GM04503 (cell line): ENCODE results near the gene LY6G6D.

ENCODE experiments used
- DNase-seq: peaks from one replicate; pipeline ENCODE4 v3.0.0-alpha.2; 2012; ENCODE audit warnings: low read depth

The LY6G6D gene

DNA sequence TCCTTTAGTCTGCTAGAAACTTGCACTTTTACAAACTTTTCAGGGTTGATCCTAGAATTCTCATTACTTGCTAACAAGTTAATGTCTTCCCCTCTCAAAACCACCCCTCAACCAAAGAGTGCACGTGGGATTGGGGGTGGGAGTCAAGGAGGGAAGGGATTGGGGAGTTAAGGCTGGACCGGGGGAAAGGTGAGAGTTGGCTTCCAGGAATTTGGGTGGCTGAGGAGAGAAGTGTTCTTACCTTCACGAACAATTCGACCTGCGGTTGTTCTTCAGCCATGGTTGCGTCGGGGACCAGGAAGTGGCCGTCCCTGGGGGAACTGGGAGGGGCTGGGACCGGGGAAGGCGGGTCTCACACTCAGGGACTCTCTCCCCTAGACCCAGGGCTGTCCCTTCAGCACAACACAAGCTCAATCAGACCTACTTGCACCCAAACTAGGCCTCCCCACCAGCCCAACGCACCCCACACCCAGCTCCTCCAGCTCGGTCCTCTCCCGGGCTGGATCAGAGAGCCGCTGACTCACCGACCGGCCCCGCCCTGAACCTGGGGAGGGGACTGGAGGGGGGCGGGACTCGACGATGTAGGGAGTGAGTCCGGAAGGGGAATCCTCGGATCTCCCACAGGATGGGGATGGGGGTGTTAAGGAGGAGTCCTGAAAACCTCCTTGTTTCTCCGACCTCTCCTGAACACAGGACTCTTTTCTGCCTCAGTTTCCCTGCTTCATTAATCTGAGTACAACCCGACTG, 21.0 kb downstream of the LY6G6D start, which contains the start of gene CLIC1:
Gene CLIC1 (minus strand): TSS at position 510 of the 747 bp plus-strand sequence. CDS start 230 bp downstream, at position 280.
- DNase-seq = no peak

DNA sequence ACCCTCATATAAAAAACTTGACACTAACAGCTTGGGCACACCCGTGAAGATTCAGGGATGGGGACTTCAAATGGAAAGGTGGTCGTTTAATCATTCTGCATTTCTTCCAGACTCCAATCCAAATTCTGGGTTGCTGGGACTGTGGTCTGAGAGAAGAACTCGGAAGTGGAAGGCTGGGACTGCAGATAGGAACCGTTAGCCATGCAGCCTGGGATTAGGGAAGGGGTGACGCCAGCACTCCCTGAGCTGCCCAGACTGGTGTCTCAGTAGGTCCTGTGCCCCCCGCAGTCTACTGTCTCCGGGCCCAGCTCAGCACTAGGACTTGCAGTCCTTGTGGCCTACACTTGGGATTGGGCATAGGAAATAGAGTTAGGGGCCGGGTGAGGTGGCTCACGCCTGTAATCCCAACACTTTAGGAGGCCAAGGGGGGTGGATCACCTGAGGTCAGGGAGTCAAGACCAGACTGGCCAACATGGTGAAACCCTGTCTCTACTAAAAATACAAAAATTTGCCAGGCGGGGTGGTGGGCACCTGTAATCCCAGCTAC, 21.7 kb downstream of the LY6G6D start:
- DNase-seq = no peak

DNA sequence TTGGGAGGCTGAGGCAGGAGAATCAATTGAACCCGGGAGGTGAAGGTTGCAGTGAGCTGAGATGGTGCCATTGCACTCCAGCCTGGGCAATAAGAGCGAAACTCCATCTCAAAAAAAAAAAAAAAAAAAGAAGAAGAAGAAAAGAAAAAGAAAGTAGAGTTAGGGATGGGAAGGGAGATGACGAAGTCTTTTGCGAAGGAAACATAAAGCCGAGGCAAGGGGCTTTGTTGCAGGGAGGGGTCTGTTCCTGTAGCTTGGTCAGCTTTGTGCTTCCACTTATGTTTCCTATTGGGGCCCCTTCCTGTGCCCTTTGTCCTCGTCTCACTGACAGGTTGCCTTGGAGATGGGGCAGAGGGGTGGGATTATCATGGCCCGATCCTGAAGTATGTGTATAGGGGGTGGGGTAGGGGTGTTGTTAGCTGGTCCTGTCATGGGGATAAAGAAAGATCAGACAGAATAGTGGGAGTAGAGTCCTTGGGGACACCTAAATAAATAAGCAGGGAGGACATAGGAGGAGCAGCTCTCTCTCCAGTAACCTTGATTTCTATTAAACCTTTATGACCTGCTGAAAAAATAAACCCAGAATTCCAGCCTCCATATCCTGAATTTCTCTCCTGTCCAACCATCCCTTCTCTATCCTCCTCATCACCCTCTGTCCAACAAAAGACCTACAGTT, 22.3 kb downstream of the LY6G6D start:
- DNase-seq = no peak

DNA sequence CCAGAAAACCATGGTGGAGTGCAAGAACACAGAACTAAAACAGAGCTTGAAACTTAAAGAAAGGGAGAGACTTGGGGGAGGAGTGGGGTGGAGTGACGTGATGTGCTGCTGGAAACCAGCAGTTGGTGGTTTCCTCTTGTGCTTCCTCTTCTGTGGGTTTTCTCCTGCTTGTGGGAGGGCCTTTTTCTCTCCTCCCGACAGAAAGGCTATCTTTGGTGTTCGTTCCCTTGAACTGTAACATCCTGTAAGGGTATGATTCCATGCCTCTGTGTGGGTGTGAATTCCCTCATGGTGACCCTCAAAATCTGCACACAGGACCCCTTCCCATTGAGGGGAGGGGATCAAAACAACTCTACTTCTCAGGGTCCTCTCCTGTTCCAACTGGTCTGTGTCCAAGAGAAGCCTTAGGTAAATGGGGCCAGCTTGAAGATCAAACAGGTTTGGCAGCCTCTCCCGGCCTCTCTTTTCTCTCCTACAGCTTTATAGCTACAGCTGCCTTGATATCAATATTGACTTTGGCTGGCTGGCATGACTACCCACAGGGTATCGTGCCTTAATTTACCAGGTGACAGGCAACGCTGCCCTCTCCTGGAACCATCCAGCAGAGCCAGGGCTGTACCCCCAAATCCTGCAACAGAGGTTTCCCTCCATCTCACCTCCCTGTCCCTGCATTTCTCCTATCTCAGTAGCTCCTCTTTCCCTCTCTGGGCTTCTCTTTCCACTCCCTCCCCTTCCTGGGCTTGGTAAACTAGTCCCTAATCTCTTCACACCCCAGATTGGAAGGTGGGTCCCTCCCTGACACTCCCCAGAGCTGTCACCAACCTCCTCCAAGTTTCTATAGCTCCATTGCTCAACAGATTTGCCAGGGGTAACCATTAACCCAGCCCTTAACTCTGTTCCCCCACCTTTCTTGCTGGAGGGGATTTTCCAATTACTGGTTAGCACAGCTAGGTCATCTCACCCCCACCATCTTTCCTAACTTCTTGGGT, 23.1 kb downstream of the LY6G6D start:
- no peak for DNase-seq

DNA sequence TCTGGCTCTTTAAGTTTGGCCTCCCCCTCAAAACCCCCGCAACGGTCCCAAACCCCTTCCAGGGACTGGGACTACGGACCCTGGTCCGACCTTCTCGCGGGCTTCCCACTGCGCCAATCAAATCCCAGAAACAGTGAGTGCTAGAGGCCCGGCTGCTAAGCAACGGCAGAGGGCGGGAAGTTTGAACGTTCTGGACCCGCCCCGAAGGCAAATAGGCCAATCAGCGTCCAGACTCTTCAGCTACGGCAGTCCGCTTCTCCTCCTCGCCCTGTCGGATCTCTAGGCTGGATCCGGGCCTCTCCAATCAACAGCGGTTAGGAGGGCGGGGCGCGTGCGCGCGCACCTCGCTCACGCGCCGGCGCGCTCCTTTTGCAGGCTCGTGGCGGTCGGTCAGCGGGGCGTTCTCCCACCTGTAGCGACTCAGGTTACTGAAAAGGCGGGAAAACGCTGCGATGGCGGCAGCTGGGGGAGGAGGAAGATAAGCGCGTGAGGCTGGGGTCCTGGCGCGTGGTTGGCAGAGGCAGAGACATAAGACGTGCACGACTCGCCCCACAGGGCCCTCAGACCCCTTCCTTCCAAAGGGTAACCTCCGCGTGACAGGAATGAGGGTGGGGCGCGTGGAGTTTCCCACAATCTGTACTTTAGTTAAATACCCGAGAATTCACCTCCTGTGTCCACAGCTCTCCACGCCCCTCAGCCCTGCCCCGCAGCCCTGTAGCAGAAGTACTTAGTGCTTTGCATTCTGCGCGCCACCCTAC, 24.7 kb downstream of the LY6G6D start, which contains the start of gene MSH5:
Gene MSH5 (plus strand): TSS at position 367 of the 758 bp plus-strand sequence. CDS start 462 bp downstream, outside the sequence.
- DNase-seq = peak; percentile 94

DNA sequence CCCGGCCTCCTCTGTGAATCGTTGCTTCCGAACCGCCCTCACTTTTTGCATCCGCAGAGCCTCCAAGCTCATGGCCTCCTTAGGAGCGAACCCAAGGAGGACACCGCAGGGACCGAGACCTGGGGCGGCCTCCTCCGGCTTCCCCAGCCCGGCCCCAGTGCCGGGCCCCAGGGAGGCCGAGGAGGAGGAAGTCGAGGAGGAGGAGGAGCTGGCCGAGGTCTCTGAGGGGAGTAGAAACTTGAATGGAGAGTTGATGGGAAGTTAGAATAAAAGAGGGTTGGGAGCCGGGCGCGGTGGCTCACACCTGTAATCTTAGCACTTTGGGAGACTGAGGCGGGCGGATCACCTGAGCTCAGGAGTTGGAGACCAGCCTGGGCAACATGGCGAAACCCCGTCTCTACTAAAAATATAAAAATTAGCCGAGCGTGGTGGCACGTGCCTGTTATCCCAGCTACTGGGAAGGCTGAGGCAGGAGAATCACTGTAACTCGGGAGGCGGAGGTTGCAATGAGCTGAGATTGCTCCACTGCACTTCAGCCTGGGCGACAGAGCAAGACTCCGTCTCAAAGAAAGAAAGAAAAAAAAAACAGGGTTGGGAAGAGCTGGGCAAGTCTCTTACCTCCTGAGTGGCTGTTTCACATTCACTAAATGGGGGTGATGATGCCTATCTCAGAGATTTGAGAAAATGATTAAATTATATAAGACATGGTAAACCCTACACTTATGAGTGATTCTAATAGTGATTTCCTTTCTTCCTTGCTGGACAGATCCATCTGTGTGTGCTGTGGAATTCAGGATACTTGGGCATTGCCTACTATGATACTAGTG, 25.5 kb downstream of the LY6G6D start:
- DNase-seq = no peak

DNA sequence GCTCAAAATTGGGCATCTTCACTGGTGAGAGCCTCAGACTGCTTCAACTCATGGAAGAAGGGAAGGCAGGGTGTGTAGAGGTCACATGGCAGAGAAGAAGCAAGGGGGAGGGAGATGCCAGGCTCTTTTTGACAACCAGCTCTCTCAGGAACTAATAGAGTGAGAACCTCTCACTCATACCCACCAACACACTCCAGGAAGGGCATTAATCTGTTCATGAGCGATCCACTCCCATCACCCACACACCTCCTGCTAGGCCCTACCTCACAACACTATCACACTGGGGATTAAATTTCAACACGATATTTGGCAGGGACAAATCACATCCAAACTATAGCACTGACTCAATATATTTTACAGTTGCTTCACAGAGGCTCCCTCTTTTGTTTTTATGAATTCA, 26.7 kb downstream of the LY6G6D start:
- DNase-seq = no peak

DNA sequence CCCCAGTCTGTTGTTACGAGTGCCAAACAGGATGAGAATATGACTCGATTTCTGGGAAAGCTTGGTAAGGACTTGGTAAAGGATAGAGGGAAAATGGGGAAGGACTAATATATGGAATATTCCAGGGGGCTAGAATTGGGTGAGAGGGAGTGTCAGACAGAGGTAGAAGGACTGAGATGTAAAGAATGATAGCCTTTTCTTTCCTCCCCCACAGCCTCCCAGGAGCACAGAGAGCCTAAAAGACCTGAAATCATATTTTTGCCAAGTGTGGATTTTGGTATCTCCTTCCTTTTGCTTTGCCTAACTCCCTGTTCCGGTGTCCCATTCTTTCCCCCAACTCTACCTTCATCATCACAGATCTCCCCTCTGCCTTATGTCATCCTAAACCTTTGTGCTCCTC, 27.7 kb downstream of the LY6G6D start:
- no peak for DNase-seq

DNA sequence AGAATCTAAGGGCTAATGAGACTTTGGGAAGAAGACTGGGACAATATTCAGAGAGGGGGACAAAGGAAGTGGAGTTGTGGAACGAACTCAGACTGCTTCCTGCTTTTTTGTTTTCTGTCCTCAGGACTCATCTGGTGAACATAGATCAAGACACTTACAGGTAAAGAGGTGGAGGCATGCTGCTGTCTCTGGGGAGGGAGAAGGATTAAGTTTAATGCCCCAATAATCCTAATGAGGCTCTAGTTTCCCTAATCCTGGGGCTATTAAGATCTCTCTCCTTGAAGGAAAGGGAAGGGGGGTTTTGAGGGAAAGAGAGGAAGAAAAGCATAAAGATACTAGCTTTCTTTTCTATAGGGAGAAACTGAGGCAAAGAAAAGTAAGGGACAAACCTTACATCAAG, 29.3 kb downstream of the LY6G6D start:
- no peak for DNase-seq

DNA sequence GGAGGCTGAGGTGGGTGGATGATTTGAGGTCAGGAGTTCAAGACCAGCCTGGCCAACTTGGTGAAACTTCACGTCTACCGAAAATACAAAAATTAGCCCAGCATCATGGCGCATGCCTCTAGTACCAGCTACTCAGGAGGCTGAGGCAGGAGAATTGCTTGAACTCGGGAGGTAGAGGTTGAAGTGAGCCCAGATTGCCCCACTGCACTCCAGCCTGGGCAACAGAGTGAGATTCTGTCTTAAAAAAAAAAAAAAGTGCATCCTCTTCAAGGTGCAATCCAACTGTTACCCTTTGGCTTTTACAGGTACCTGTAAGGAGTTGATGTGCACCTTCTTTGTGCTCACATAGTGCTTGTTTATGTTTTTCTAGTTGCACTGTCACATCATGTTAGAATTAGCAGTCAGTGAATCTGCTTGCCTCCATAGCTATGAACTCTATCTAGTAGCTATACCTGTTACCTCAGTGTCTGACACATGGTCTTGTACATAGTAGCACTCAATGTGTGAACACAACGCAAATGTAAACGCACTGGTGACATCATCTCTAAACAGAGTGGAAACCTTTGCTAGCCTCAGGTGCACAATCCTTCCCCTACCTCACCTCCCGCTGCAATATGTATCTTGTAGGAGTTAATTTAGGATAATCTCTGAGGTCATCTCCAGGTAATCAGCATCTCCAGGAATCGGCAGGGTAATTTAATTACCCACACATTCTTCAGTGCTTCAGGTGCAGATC, 34.3 kb downstream of the LY6G6D start:
- no peak for DNase-seq

DNA sequence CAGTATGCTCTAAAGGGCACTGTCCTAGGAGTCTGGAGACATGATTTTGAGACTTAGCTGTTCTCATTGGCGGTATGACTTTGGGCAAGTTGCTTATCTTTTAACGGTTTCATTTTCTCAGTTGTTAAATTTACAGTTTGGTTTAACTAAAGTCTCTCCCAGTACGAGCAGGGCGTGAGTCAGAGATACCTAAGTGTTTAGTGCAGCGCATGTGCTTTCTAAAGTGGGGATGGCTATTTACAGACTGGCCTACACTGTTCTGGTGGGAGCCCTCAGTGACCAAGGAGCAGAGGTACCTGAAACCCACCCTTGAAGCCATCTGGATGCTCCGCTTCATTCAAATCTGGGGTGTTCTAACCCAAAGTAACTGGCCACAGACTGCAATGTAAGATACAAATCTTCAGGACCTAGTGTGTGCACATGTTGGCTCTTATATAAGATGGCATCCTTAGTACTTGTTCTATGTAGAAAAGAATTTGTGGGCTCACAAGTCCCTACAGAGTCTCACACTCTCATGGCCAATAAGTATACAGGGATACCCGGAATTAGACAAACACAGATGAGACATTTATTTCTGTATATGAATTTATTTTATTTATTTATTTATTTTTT, 35.4 kb downstream of the LY6G6D start:
- no peak for DNase-seq

DNA sequence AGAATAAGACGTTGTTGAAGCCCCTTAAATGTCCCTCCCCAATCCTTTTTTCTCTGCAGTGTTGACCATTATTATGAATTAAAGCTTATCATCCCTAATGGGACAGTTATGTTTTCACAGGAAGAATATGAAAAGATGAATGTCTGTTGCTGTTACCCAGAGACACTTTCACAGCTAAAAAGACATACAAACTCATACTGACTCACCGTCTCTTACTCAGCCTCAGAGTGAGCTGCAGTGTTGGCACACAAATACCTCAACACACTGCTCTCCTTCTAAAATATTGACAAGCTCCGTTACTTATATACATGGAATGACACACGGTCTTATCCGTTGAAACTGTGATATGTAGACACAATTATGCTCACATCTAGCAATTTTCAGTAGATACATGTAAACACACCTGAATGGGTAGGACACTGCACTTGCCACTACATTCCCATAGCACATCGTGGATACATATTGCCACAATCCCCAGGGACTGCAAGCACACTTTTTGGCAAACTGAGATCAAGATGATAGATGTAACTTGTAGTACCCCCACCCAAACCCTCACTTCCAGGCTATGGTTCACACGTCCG, 37.7 kb downstream of the LY6G6D start:
- DNase-seq = no peak

DNA sequence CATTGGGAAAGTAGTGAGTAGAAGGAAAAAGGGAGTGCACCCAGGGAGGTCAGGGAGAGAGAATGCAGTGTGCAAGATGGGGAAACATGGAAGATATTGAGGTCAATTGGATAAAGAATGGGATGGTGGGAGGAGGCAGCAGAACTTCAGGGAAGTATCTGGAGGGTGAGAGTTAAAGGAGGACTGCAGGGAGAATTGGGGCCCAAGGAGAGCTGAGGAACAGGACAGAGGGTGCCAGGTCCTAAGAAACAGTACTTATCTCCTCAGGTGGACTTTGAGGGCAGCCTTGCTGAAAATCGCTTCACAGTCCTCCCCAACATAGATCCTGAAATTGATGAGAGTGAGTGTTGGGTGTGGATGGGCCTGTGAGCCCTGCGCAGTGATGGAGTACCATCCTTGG, 43.1 kb downstream of the LY6G6D start:
- DNase-seq = no peak

DNA sequence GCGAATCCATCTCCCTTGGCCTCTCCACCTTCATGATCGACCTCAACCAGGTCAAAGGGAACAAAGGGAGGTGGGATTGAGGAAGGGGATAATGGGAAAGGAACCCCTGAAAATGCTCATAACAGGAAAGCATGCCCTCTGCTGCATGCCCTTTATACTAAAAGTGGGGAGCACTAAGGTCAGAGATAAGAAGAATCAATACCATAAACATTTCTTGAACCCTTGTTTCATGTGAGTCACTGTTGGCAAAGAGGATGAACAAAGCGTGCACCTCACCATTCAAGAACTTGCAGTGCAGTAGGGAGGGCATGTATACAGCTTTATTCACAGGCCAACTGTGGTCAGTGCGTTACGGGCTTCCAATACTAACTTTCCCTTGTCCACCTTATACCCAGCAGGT, 45.6 kb downstream of the LY6G6D start:
- DNase-seq = no peak

DNA sequence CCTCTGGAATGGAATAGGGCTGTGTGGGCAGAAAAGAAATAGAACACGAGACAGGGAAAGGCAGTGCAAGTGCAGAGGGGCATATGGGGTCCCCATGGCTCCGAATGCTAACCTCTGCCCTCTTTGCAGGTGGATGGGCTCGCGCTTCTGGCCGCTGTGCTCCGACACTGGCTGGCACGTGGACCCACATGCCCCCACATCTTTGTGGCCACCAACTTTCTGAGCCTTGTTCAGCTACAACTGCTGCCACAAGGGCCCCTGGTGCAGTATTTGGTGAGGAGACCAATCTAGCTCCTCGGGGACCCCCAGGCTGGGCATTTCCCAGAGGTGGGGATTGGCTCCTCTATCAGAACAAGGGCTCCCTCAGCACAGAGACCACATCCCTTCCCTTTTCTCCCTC, 46.2 kb downstream of the LY6G6D start:
- no peak for DNase-seq

DNA sequence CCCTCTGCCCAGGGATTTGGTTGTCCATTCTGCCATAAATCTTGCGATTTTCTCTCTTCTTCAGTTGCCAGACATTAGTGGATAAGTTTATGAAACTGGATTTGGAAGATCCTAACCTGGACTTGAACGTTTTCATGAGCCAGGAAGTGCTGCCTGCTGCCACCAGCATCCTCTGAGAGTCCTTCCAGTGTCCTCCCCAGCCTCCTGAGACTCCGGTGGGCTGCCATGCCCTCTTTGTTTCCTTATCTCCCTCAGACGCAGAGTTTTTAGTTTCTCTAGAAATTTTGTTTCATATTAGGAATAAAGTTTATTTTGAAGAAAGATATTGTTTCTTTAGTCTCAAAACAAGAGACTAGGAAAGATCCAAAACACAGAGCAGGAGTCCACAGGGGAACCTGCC, 47.2 kb downstream of the LY6G6D start, which contains the start of gene SAPCD1:
Gene SAPCD1 (plus strand): TSS at position 301 of the 400 bp plus-strand sequence. CDS start 399 bp downstream, outside the sequence.
- no peak for DNase-seq

DNA sequence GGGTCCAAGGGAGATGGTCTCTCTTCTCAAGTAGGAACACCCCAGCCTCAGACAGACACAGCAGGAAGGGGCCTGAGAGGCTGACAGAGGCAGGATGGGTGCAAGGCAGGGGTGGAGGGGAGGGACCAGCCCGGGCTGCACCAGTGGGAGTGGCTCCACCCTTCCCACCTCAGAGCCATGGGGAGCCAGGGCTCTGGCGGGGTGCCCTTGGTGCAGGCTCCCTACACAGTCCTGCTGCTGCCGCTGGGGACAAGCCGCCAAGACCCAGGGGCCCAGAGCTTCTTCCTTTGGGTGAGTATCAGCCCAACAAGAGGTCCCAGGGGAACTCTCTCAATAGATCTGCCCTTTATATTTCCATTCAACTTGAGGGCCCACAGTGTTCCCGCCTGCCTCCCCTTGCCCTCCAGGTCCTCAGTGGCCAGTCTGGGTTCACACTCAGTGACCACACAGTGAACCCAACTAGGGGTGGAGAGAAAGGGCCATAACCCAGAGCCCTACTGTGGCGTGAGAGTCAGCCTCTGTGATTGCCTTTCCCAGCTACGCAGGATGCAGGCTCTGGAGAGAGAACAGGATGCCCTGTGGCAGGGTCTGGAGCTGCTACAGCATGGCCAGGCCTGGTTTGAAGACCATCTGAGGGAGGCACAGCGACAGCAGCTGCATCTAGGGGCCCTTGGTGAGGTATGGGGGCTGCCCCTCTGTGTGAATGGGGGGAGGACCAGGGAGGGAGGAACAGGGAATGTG, 47.9 kb downstream of the LY6G6D start:
- DNase-seq = no peak

DNA sequence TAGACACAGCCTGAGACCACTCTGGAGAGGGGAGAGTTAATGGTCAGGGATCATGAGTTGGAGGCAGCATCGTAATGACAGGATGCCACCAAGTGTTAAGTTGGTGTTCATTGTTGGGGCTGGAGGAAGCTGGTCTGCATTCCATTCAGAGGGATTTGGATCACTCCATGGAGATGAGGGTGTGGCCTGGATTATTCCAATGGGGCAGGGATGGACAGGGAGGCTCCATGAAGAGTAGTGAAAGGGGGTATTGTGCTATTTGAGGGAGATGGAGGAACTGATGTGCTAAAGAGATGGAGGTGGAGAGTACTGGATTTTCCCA, 48.4 kb downstream of the LY6G6D start:
- peak; percentile 76 for DNase-seq
